RWPE1 (cell line): Measurements from ENCODE around the gene USP36.

Experiments used
- CTCF ChIA-PET: fragments of 350-600 bp; sonication (Branson Sonifier 250); formaldehyde crosslinking; extraction: SDS; loops from one replicate; lab custom pipeline; 2021; lab: Yijun Ruan, JAX
- POLR2A ChIA-PET: fragments of 400-600 bp; formaldehyde crosslinking; extraction: SDS; loops from one replicate; lab custom pipeline; 2020; ENCODE audit warnings: antibody characterized with exemption; ENCODE audit not compliant: low non-redundant PET; lab: Yijun Ruan, JAX
- DNase-seq: peaks from one replicate; pipeline ENCODE4 v3.0.0; 2012; ENCODE audit warnings: low spot score
- H3K27ac ChIP-seq: fragments of 450-650 bp; 2 replicates; pipeline ENCODE4 v1.5.1; 2017
- TF ChIP-seq, protein P1 (sequence below): fragments of 450-650 bp; conservative IDR thresholded peaks from 2 replicates; pipeline ENCODE4 v1.5.1; 2017; ENCODE audit warnings: low read depth, mild to moderate bottlenecking

The USP36 gene

DNA sequence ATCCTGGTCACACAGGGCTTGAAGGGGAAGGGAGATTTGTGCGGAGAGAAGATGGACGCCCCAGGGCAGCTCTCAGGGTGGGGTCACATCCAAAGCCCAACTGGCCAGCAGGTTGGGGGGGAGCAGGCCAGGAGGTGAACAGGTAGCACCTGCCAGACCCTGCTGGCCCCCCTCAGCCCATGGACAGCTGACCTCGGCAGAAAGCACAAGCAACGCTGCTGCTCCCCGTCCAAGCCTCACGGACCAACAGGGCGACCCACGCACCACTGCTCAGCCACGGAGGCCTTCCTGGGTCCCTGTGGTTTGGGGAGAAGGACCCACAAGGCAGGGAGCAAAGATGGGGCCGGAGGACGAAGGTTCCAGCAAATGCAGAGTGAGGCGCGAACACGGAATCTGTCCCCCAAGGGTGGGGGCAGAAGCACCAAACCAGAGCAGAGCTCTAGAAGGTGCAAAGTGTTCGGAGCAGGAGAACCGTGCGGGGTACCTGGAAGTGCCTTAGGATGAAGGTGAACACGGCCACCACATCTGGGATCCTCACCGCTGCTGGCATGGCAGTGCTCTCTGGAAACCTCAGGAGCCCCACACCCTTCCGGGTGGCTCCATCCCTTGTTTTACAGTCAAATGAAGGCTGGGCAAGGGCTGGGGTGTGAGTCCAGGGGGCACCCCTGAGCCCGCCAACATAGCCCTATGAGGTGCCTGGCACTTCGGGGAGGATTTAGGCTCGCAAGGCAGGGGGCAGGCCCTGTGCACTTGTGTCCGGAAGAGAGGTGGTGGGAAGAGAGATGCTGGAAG is 44.5 kb upstream of the USP36 start:
- DNase-seq = no peak
- TF ChIP-seq, protein P1, sequence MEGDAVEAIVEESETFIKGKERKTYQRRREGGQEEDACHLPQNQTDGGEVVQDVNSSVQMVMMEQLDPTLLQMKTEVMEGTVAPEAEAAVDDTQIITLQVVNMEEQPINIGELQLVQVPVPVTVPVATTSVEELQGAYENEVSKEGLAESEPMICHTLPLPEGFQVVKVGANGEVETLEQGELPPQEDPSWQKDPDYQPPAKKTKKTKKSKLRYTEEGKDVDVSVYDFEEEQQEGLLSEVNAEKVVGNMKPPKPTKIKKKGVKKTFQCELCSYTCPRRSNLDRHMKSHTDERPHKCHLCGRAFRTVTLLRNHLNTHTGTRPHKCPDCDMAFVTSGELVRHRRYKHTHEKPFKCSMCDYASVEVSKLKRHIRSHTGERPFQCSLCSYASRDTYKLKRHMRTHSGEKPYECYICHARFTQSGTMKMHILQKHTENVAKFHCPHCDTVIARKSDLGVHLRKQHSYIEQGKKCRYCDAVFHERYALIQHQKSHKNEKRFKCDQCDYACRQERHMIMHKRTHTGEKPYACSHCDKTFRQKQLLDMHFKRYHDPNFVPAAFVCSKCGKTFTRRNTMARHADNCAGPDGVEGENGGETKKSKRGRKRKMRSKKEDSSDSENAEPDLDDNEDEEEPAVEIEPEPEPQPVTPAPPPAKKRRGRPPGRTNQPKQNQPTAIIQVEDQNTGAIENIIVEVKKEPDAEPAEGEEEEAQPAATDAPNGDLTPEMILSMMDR = no peak
- ChIA-PET POLR2A (interaction anchor here (0.5 to 0.7 kb wide), 2 partner anchors 16 to 48 kb away, joined by 3 read pairs; no protein-coding TSS in a partner anchor), CTCF (no interaction called here)
- H3K27ac ChIP-seq = peak overlapping the region; percentile 100

DNA sequence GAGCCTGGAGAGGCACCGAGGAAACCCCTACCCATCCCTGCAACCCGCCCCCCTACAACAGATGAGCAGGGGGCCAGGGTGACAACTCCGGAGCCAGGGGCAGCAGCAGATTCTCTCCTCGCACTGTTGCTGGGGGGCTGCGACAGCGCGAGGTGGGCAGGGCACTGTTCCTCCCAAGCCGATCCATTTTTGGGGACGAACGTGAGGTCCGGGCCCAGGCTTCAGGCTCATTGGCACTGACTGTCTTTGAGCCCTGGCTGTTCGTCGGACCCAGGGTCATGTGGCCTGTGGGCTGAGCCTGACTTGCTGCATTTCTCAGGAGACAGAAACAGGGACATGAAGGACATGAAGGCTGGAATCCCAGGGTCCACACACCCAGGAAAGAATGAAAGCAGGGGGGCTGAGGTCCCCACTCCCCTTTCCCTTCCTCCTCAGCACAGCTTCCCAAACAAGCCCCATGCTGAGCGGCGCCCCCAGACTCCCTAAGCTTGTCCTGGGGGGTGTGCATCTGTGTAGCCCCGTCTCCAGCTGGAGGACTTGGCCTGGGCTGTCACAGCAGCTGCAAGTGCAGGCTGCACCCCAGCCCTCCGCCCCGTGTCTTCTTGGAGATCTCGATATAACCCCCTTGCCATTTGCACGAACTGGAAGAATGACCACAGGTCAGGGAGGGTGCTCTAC is 43.7 kb upstream of the USP36 start:
- TF ChIP-seq, protein P1 = no peak
- CTCF ChIA-PET = interaction anchor here (0.6 to 1.0 kb wide), 2 partner anchors 28 to 87 kb away, joined by 3 to 4 read pairs; no protein-coding TSS in a partner anchor
- POLR2A ChIA-PET = interaction anchor here (0.6 kb wide), 1 partner anchor 85 kb away, joined by 3 read pairs; no protein-coding TSS in a partner anchor
- peak overlapping the region; percentile 100 for H3K27ac ChIP-seq
- DNase-seq = no peak

DNA sequence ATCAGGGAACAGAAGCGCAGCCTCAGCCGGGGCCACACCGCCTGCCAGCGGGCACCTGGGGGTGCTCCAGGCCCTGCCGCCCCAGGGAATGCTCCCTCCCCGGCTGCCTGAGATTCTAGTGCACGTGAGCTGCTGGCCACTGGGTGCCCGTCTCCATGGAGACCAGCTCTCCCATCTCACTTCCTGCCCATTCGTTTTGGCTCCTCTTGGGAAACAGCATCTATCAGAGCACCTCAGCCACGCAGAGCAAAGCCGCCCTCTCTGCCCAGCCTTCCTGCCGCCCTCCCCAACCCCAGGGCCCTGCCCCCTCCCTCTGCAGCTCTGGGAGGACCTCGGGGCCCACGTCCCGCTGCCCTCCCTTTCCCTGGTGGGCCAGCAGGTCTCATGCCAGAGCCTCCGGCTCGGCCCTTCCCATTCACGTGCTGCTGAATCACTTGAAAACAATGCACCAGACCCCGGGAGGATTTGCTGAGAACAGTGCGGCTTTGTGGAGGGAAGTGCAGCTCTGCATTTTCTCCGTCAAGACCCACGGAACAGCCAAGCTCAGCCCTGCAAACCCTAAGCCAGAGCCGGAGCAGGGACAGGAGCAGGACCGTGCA is 43.0 kb upstream of the USP36 start:
- DNase-seq = peak; percentile 95
- peak overlapping the region; percentile 100 for H3K27ac ChIP-seq
- TF ChIP-seq, protein P1 = no peak; the same call in 1 of the 2 replicates
- POLR2A ChIA-PET = interaction anchor here (0.6 kb wide), 1 partner anchor 84 kb away, joined by 3 read pairs; no protein-coding TSS in a partner anchor
- CTCF ChIA-PET = interaction anchor here (0.6 to 1.0 kb wide), 3 partner anchors 29 to 88 kb away, joined by 3 to 4 read pairs (median 3); no protein-coding TSS in a partner anchor

DNA sequence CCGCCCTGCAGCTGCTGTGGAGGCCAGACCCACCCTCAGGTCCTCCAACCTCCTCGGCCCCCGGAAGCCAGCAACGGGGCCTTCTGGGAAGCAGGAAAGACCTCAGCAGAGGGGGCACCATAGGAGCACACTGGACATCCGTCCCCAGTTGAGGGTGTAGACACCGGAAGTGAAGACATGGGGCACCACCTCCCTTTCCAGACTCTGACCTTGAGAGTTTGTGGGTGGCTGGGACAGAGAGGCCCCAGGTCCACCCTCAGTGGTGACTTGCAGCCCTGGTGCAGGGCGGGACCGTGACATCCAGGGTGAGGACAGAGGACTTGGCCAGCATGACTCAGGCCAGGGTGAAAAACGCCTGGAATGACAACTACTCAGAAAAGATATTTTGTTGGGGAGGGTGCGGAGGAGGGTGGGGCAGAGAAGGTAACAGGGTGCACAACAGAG is 42.5 kb upstream of the USP36 start:
- DNase-seq = no peak
- ChIA-PET POLR2A (no interaction called here), CTCF (interaction anchor here (0.6 to 1.0 kb wide), 2 partner anchors 61 to 88 kb away, joined by 3 read pairs; no protein-coding TSS in a partner anchor)
- TF ChIP-seq, protein P1 = no peak
- peak overlapping the region; percentile 100 for H3K27ac ChIP-seq

DNA sequence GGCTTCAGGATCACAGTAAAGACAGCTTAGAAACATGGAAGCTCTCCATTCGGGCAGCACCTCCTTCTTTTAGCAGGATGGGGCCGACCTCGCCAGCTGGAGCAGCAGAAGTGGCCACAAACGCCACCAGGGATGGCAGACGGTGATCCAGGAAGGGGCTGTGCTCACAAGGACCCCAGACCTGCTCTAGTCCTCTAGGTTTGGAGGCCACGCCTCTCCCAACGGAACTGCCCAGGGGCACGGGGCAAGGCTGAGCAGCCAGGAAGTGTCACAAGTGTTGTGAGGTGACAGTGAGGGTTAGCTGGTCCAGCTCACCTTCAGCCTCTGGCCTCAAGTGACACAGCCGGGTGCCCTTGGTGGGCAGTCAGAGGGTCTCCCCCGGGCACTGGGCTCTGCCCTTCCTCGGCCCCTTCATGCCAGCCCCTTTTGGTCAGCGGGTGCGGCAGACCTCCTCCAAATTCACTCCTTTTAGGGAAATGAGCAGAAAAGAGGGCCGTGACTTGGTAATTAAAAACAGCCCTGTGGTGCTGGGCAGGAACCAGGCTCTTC is 42.0 kb upstream of the USP36 start:
- CTCF ChIA-PET = no interaction called here
- H3K27ac ChIP-seq = peak overlapping the region; percentile 100
- TF ChIP-seq, protein P1 = no peak
- no peak for DNase-seq
- POLR2A ChIA-PET = no interaction called here

DNA sequence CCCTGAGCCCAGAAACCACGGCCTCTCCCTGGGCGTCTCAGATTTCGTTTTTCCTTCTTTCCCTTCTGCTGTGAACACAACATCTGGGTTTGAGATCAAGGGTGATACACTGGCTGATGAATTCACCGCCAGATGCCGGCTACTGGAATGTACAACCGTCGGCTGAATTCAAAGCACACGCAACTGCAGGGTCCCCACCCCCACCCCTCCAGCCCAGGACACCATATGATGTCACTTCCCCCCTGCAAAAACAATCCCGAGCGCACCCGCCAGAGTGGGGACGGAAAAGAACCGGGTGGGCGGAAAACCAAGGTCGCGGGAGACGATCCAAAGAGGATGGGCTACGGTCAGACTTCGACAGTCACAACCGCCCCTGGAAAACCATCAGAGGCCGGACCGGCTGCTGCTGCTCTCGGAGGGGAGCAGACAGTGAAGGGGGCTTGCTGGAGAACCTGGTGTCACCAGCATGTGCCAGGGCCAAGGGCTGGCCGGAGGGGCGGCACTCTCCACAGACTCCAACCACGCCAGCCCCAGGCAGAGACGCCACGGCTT is 39.1 kb upstream of the USP36 start:
- TF ChIP-seq, protein P1 = no peak
- POLR2A ChIA-PET = no interaction called here
- H3K27ac ChIP-seq = peak overlapping the region; percentile 42
- CTCF ChIA-PET = no interaction called here
- no peak for DNase-seq
